Panc1 (cell line): ENCODE data around the gene SPRR2D.

ENCODE experiments used
- POLR2AphosphoS5 ChIP-seq: IDR thresholded peaks from 2 replicates; pipeline ENCODE4 v1.6.1; 2012; ENCODE audit warnings: mild to moderate bottlenecking, low read depth, low read length, moderate library complexity
- SIN3A ChIP-seq: IDR thresholded peaks from 2 replicates; pipeline ENCODE4 v1.6.1; 2012; ENCODE audit warnings: low read depth, mild to moderate bottlenecking, low read length, moderate library complexity, borderline replicate concordance; ENCODE audit not compliant: insufficient read depth
- TF ChIP-seq, protein P1 (sequence below): fragments of 450-650 bp; IDR thresholded peaks from 2 replicates; pipeline ENCODE4 v1.5.1; 2017; ENCODE audit warnings: mild to moderate bottlenecking

DNA sequence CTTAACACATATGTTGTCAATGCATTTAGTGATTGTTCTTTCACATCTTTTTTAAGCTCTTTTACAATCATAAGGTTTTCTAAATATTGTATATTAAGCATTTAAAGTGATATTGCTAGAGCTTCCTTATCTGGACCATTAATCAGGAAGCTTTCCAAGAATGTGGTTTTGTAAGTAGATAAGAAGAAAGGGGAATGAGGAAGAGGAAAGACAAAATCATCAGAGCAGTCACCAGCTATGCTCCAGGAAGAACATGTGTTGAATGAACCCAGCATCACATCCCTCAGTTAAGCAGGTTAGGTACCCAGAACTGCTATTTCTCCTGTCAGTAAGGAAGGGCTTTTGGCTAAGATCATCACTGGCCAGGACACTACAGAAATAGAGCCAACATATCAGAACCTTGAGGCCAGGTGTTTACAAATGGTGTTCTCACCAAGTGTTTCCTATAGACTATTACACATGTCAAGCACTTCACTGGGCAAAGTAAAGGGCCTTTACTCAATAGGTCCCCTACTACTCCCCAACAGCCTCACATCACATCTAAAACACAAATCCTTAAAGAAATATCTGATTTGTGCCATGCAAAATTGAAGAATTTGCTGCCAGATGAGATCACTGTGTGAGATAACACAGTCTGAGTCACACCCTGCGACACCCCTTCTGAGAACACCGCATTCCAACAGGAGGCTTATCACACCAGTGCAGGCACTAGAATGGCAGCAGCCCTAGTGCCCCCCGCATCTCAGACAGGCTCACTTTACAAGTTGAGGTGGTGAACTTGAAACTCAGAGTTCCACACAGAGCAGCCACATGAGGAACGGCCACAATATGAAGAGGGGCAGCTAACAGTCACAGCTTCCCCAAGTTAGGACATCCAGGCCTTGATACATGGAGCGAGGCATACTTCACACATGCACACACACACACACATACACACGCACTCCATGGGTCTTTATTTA, 18.2 kb upstream of the SPRR2D start:
- TF ChIP-seq, protein P1, sequence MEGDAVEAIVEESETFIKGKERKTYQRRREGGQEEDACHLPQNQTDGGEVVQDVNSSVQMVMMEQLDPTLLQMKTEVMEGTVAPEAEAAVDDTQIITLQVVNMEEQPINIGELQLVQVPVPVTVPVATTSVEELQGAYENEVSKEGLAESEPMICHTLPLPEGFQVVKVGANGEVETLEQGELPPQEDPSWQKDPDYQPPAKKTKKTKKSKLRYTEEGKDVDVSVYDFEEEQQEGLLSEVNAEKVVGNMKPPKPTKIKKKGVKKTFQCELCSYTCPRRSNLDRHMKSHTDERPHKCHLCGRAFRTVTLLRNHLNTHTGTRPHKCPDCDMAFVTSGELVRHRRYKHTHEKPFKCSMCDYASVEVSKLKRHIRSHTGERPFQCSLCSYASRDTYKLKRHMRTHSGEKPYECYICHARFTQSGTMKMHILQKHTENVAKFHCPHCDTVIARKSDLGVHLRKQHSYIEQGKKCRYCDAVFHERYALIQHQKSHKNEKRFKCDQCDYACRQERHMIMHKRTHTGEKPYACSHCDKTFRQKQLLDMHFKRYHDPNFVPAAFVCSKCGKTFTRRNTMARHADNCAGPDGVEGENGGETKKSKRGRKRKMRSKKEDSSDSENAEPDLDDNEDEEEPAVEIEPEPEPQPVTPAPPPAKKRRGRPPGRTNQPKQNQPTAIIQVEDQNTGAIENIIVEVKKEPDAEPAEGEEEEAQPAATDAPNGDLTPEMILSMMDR, result no peak
- TF ChIP-seq POLR2AphosphoS5, result no peak
- TF ChIP-seq SIN3A, result no peak
